HepG2 (cell line): Measurements from ENCODE around the gene SCAF8. TPM values are rescaled to one million over a fixed set of nuclear protein-coding genes. Genes with fewer than 3 reads are reported as not detected.
A peak's percentile ranks its signal among the peaks of the same experiment; 100 is the strongest.

Experiments used
- CEBPB ChIP-seq: IDR thresholded peaks from 2 replicates; pipeline ENCODE4 v1.6.1; 2011; ENCODE audit warnings: low read depth, low read length, improper control_type of control experiment, borderline replicate concordance
- CEBPG ChIP-seq: IDR thresholded peaks from 2 replicates; pipeline ENCODE4 v1.6.1; 2016
- HOXA3 ChIP-seq: sonication (generic); formaldehyde crosslinking; IDR thresholded peaks from 2 replicates; pipeline ENCODE4 v1.5.0; 2020; ENCODE audit warnings: missing genetic modification reagents
- MED13 ChIP-seq: sonication (generic); formaldehyde crosslinking; IDR thresholded peaks from 2 replicates; pipeline ENCODE4 v1.5.0; 2020; ENCODE audit warnings: missing genetic modification reagents
- NCOR1 ChIP-seq: fragments of 200-600 bp; sonication (generic); IDR thresholded peaks from 2 replicates; pipeline ENCODE4 v1.7.0; 2017; ENCODE audit warnings: antibody characterized with exemption, low read length, borderline replicate concordance
- RBM22 ChIP-seq: fragments of 200-400 bp; formaldehyde crosslinking; optimal IDR thresholded peaks from 2 replicates; pipeline ENCODE3; 2017; ENCODE audit warnings: mild to moderate bottlenecking, low read length, moderate library complexity
- SIN3A ChIP-seq: IDR thresholded peaks from 2 replicates; pipeline ENCODE4 v1.6.1; 2011; ENCODE audit warnings: low read depth, mild to moderate bottlenecking, control low read depth, low read length, borderline replicate concordance
- SP4 ChIP-seq: sonication (generic); formaldehyde crosslinking; IDR thresholded peaks from 2 replicates; pipeline ENCODE4 v1.8.1; 2023; ENCODE audit warnings: mild to moderate bottlenecking, missing genetic modification reagents
- SUZ12 ChIP-seq: fragments of 150-350 bp; IDR thresholded peaks from 2 replicates; pipeline ENCODE4 v1.6.1; 2014; ENCODE audit warnings: low read depth, low read length
- ZBTB37 ChIP-seq: sonication (generic); formaldehyde crosslinking; IDR thresholded peaks from 2 replicates; pipeline ENCODE4 v1.4.0; 2020; ENCODE audit warnings: mild to moderate bottlenecking, missing genetic modification reagents
- ZFAT ChIP-seq: sonication (generic); formaldehyde crosslinking; conservative IDR thresholded peaks from 2 replicates; pipeline ENCODE4 v1.8.1; 2023; ENCODE audit warnings: missing genetic modification reagents, inconsistent platforms
- ZNF263 ChIP-seq: sonication (generic); formaldehyde crosslinking; IDR thresholded peaks from 2 replicates; pipeline ENCODE4 v1.4.0; 2020; ENCODE audit warnings: missing genetic modification reagents
- ZNF367 ChIP-seq: sonication (generic); formaldehyde crosslinking; IDR thresholded peaks from 2 replicates; pipeline ENCODE4 v1.4.0; 2020; ENCODE audit warnings: missing genetic modification reagents, borderline replicate concordance
- ZXDC ChIP-seq: sonication (generic); formaldehyde crosslinking; IDR thresholded peaks from 2 replicates; pipeline ENCODE4 v1.5.0; 2020; ENCODE audit warnings: mild to moderate bottlenecking, missing genetic modification reagents
- polyA plus RNA-seq, 8 experiments: library from polyadenylated mRNA; depleted of rRNA in 3 of 8; stranded (reverse) in 7 of 8; unstranded in 1 of 8; fragments of >200 nt; fragmentation: Illumina TruSeq in 4 of 8; extraction: Trizol in 4 of 8; gene quantifications; 2 replicates each; pipeline versions ENCODE4 v1.2.1 to v1.2.3, GENCODE V29; 2011 to 2016; ENCODE audit warnings: low read depth in 4 of 8, missing spikeins in 1 of 8, mixed read lengths in 1 of 8; ENCODE audit not compliant: insufficient read depth in 1 of 8
- total RNA-seq, 5 experiments: library from RNA; depleted of rRNA; stranded (reverse); fragments of >200 nt; fragmentation: Illumina TruSeq; extraction: Trizol; gene quantifications; 2 replicates each; pipeline ENCODE4 v1.2.3, GENCODE V29; 2016; ENCODE audit warnings: low read depth in 1 of 5

The SCAF8 gene
- total and polyA plus RNA-seq, 2 of the 13 experiments (the other 11 are each of a cell fraction or from before 2014, with no cell fraction given) = 15.3 to 40.8 TPM

- no peak for TF ChIP-seq ZXDC
- TF ChIP-seq RBM22 = peak; percentile 82
- no peak for TF ChIP-seq SP4
- 0 out of 2 replicates have a peak, but pooled peaks have one; percentile 20 for TF ChIP-seq HOXA3
- no peak for TF ChIP-seq MED13 (CRISPR knock-in tag)
- TF ChIP-seq ZBTB37 (CRISPR knock-in tag) = no peak
- TF ChIP-seq SIN3A = no peak
- TF ChIP-seq ZNF367 (CRISPR knock-in tag) = no peak
- no peak for TF ChIP-seq SUZ12
- peak; percentile 2; the same call in 1 of the 2 replicates for TF ChIP-seq CEBPB
- peak; percentile 41; the same call in 1 of the 2 replicates for TF ChIP-seq CEBPG (CRISPR knock-in tag)
- TF ChIP-seq ZFAT (CRISPR knock-in tag) = no peak
- peak; percentile 45; the same call in 1 of the 2 replicates for TF ChIP-seq NCOR1
- no peak for TF ChIP-seq ZNF263 (CRISPR knock-in tag)
- TF ChIP-seq, all 625 proteins: peak for 15
Measured at GRCh38 chr6:154874773-154875592, 141.8 kb downstream of the SCAF8 start (continued).
